ENCODE results near the gene DNAAF8.
A peak's percentile ranks its signal among the peaks of the same experiment; 100 is the strongest.
"Not testable (repeated sequence)": the region's sequence is repeated elsewhere in the genome, so short reads cannot be mapped to it uniquely, and the experiment has no call there.

DNAAF8 gene

GRCh38 chr16:4754865-4755264 is 20.5 kb downstream of the DNAAF8 start:
- no peak for DNase-seq

- DNase-seq = no peak
Observed at GRCh38 chr16:4755687-4756086, 21.4 kb downstream of the DNAAF8 start.

- no peak for DNase-seq
Observed at GRCh38 chr16:4760221-4760910, 26.0 kb downstream of the DNAAF8 start.

GRCh38 chr16:4762205-4762604 is 27.9 kb downstream of the DNAAF8 start:
- DNase-seq = no peak

GRCh38 chr16:4763791-4764190 is 29.5 kb downstream of the DNAAF8 start:
- no peak for DNase-seq

- no peak for DNase-seq
Observed at GRCh38 chr16:4765511-4766474, 31.5 kb downstream of the DNAAF8 start.

GRCh38 chr16:4766875-4767628 is 32.7 kb downstream of the DNAAF8 start, which contains the start of gene ZNF500:
Gene ZNF500, minus strand, starts transcription at chr16:4767162. Its CDS starts 1,184 bp downstream, at chr16:4765978.
- peak; percentile 94 for DNase-seq

GRCh38 chr16:4767872-4768548 is 33.7 kb downstream of the DNAAF8 start:
- DNase-seq = no peak

- peak; percentile 96 for DNase-seq
Observed at GRCh38 chr16:4768549-4769305, 34.4 kb downstream of the DNAAF8 start.

- no peak for DNase-seq
Observed at GRCh38 chr16:4769306-4769638, 34.9 kb downstream of the DNAAF8 start.

- DNase-seq = no peak
Observed at GRCh38 chr16:4771646-4772045, 37.3 kb downstream of the DNAAF8 start.

GRCh38 chr16:4772351-4772750 is 38.0 kb downstream of the DNAAF8 start:
- DNase-seq = no peak

- DNase-seq = no peak
Observed at GRCh38 chr16:4775005-4775404, 40.7 kb downstream of the DNAAF8 start.

GRCh38 chr16:4776141-4776705 is 41.9 kb downstream of the DNAAF8 start:
- DNase-seq = no peak

- no peak for DNase-seq
Observed at GRCh38 chr16:4777339-4778049, 43.2 kb downstream of the DNAAF8 start.

GRCh38 chr16:4778050-4778392 is 43.7 kb downstream of the DNAAF8 start:
- DNase-seq = no peak

GRCh38 chr16:4780235-4780634 is 45.9 kb downstream of the DNAAF8 start:
- DNase-seq = no peak

- DNase-seq = no peak
Observed at GRCh38 chr16:4783251-4783950, 49.1 kb downstream of the DNAAF8 start.

GRCh38 chr16:4783951-4784336 is 49.6 kb downstream of the DNAAF8 start:
- DNase-seq = no peak

- DNase-seq = not testable (repeated sequence)
Observed at GRCh38 chr16:4784444-4784987, 50.2 kb downstream of the DNAAF8 start.
